GM12873 (cell line): Measurements from ENCODE around the gene SLC9A7.

ENCODE experiments used
- TF ChIP-seq, protein P1 (sequence below): IDR thresholded peaks from 2 replicates; pipeline ENCODE4 v1.5.1; 2012; ENCODE audit warnings: low read depth, mild to moderate bottlenecking, moderate library complexity, low read length, control low read depth; ENCODE audit not compliant: insufficient read depth; ENCODE audit errors: missing control alignments

SLC9A7 gene

DNA sequence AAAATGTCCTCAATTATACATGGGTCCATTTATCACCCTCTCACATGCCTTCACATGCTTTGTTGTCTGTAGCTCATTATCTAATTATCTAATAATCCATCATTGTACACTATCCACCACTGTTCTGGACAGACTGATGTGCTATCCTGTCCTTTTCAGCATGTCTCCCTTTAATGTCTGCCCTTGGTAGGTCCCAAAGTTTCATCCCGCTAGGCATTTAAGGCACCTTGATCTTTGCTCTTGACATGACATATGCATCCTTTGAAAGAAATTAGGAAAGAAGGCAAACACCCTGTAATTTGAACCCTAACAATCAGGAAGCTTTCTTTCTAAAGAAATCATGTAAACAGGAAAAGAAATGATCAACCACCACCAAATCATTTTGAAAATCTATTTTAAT is 179.7 kb downstream of the SLC9A7 start:
- TF ChIP-seq, protein P1, sequence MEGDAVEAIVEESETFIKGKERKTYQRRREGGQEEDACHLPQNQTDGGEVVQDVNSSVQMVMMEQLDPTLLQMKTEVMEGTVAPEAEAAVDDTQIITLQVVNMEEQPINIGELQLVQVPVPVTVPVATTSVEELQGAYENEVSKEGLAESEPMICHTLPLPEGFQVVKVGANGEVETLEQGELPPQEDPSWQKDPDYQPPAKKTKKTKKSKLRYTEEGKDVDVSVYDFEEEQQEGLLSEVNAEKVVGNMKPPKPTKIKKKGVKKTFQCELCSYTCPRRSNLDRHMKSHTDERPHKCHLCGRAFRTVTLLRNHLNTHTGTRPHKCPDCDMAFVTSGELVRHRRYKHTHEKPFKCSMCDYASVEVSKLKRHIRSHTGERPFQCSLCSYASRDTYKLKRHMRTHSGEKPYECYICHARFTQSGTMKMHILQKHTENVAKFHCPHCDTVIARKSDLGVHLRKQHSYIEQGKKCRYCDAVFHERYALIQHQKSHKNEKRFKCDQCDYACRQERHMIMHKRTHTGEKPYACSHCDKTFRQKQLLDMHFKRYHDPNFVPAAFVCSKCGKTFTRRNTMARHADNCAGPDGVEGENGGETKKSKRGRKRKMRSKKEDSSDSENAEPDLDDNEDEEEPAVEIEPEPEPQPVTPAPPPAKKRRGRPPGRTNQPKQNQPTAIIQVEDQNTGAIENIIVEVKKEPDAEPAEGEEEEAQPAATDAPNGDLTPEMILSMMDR = no peak

DNA sequence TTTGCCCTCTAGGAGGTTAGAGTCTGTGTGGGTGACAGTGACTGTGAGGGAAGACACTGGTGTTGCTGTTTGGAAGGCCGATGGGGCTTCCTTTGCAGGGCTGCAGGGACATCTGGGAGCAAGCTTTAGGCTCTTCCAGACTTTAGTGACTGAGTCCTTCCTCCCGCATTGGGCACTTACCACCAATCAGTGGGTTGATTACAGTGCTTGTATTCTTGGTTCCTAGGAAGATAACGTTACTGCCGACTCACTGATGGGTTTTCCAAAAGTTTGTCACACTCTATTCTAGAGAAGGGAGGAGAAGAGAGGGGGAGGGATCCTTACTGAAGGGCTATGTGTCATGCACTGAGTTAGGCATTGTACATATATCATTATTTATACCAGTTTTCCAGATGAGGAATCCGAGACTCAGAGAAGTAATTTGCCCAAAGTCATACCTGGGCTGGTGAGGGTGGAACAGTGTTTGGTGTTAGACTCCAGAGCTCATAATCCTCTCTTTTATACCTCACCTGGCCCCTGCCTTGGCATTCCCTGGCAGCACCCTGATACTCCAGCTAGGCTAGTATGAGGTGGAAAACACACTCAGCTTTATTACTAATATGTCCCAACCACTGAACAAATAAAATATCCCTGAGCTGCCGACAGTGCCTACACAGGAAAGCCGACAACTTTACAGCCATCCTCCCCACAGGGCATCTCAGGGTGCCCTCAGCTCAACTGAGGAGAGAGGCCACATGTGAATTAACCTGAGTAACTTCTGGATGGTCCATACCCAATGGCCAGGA is 181.5 kb downstream of the SLC9A7 start:
- TF ChIP-seq, protein P1 = no peak

DNA sequence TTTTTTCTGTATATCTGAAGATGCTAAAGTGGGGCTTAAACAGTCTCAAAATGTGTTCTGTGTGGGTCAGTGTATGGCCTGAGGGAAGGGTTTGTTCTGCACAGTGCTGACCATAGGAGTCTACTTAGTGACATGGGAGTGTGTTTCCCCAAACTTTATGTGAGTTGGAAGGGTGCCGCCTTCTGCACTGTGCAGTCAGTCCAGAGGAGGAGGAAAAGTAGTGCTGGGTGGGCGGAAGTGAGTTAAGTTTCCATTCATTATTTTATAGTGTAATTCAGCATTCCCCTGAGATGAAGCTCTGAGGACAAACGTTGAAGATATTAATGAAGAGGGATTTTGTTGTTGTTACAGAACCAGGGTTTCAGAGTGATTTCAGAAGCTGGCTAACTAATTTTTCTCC is 182.5 kb downstream of the SLC9A7 start:
- TF ChIP-seq, protein P1 = no peak

DNA sequence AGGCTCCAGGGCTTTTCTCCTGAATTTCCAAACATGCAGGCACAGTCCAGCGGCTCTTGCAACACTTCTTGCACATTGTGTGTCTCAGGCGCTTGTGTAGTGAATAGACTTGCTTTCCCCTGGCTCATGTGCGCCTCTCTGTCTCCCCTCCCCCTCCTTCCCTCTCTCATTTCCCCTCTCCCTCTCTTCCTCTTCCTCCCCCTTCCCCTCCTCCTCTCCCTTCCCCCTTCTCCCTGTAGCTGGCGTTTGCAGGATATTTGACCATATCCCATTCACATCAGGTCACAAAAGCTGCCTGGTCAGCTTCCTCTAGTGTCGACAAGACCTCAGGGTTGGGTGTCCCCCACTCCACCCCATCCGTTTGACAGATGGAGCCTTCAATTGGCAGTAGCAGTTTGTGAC is 182.9 kb downstream of the SLC9A7 start:
- TF ChIP-seq, protein P1 = no peak

DNA sequence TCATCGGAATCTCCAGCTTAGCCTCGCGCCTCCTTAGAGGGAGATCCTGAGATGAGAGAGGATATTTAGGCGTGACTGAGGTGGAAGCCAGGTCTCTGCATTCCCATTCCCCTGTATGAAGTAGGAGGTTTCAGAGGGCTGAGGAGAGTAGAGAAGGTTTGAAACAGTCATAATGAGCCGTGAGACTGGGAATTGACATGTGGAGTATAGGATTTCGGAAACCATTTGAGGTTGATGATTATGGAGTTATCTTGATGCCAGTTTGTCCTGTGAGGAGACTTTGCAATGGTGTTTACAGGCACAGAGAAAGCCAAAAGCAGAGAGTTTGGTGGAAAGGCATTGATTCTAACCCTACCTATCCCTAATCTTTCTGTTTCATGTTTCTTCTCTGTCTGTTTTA is 183.3 kb downstream of the SLC9A7 start:
- TF ChIP-seq, protein P1 = no peak

DNA sequence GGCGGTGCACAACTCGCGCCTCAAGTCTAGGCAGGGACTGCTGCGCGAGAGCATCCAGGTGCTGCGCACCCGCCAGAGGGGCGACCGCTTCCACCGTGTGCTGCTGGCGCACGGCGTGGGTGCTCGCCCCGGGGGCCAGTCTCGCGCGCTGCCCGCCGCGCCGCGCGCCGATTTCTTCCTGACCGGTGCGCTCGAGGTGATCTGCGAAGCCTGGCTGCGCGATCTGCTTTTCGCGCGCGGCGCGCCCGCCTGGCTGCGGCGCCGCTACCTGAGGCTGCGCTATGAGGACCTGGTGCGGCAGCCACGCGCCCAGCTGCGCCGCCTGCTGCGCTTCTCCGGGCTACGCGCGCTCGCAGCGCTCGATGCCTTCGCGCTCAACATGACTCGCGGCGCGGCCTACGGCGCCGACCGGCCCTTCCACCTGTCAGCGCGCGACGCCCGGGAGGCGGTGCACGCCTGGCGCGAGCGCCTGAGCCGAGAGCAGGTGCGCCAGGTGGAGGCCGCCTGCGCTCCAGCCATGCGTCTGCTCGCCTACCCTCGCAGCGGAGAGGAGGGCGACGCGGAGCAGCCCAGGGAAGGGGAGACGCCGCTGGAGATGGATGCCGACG is 184.0 kb downstream of the SLC9A7 start:
- TF ChIP-seq, protein P1 = no peak

DNA sequence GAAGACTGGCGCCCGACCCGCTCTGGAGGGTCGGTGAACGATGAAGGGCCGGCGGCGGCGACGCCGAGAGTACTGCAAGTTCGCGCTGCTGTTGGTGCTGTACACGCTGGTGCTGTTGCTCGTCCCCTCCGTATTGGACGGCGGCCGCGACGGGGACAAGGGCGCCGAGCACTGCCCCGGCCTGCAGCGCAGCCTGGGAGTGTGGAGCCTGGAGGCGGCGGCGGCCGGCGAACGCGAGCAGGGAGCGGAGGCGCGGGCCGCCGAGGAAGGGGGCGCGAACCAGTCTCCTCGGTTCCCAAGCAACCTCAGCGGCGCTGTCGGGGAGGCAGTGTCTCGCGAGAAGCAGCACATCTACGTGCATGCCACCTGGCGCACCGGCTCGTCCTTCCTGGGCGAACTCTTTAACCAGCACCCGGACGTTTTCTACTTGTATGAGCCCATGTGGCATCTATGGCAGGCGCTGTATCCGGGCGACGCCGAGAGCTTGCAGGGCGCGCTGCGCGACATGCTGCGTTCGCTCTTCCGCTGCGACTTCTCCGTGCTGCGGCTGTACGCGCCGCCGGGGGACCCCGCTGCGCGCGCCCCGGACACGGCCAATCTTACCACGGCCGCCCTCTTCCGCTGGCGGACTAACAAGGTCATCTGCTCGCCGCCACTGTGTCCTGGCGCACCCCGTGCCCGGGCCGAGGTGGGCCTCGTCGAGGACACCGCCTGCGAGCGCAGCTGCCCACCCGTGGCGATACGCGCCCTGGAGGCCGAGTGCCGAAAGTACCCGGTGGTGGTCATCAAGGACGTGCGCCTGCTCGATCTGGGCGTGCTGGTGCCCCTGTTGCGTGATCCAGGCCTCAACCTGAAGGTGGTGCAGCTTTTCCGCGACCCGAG is 184.8 kb downstream of the SLC9A7 start:
- TF ChIP-seq, protein P1 = no peak
